Measurements from ENCODE around the gene RELN.
"Not testable (repeated sequence)": the region's sequence is repeated elsewhere in the genome, so short reads cannot be mapped to it uniquely, and the experiment has no call there.

- TF ChIP-seq FOXJ3 (CRISPR knock-in tag; IDR thresholded peaks at IDR 0.05; ENCODE audit: borderline replicate concordance); EMX1 (CRISPR knock-in tag; IDR thresholded peaks at IDR 0.05); ZNF281 (CRISPR knock-in tag; IDR thresholded peaks at IDR 0.05); CTCF (IDR thresholded peaks at IDR 0.05); IRF2 (CRISPR knock-in tag; IDR thresholded peaks at IDR 0.05; ENCODE audit: borderline replicate concordance, low read depth); NR3C1 (CRISPR knock-in tag; conservative IDR thresholded peaks at IDR 0.05; ENCODE audit: low read depth); USF2 (CRISPR knock-in tag; IDR thresholded peaks at IDR 0.05); TCF7 (CRISPR knock-in tag; IDR thresholded peaks at IDR 0.05; ENCODE audit: low read depth); NR1H2 (CRISPR knock-in tag; IDR thresholded peaks at IDR 0.05); E2F4 (CRISPR knock-in tag; IDR thresholded peaks at IDR 0.05; ENCODE audit: borderline replicate concordance, low read depth); ZNF121 (CRISPR knock-in tag; IDR thresholded peaks at IDR 0.05); ZNF671 (CRISPR knock-in tag; IDR thresholded peaks at IDR 0.05): not testable (repeated sequence)
Observed at GRCh38 chr7:103896826-103897225, 92.6 kb downstream of the RELN start.
